Right ventricle myocardium superior (tissue), 1 donor: ENCODE measurements around the gene SENP8. TPM values are rescaled to one million over a fixed set of nuclear protein-coding genes. Genes with fewer than 3 reads are reported as not detected.
"Not testable (repeated sequence)": the region's sequence is repeated elsewhere in the genome, so short reads cannot be mapped to it uniquely, and the experiment has no call there.

Experiments
- ATAC-seq: fragments of 200-7000 bp; cut with Tn5 transposase; one replicate; pipeline ENCODE4 v1.9.1; 2020; ENCODE audit warnings: mild to moderate bottlenecking; ENCODE audit not compliant: poor library complexity
- DNase-seq: peaks from one replicate; pipeline ENCODE4 v3.0.0-alpha.2; 2020
- intact Hi-C: fragments of 100-400 bp; cut with DNase I; formaldehyde crosslinking; loops from one replicate; pipeline ENCODE4 v1.11.2; 2022
- long read RNA-seq: library from polyadenylated mRNA; unstranded; transcript quantifications from one replicate; pipeline ENCODE4 v2.0.0, GENCODE V29; 2021
- total RNA-seq: library from RNA; stranded (reverse); fragmentation: NEBNext Ultra II Directional; extraction: Animal tissue kit (Norgen Biotek cat#: 25700); gene quantifications from one replicate; pipeline ENCODE4 v1.2.1, GENCODE V29; 2021
- donor health status: DM: no; HTN: yes; CAD: no; lungs with severe emphysema.

The SENP8 gene
- total RNA-seq, result 6.3 TPM
- long read RNA-seq, full-length matches to known transcripts, result 12 of 12 reads
- long read RNA-seq, partial matches to known transcripts, result 0 of 12 reads
- long read RNA-seq, other reads (novel, unspliced or antisense), result 0 of 12 reads

- intact Hi-C loops, result no loop called here
- peak; percentile 93 for ATAC-seq
These were observed at the start of gene SENP8, which contains the start of gene MYO9A for GRCh38 chr15:72118017-72118978. SENP8 (plus strand) TSS chr15:72118403; CDS start chr15:72139624, 21,221 bp downstream. MYO9A (minus strand) TSS chr15:72118150; CDS start chr15:72046563, 71,587 bp downstream.

GRCh38 chr15:72068856-72069255 lies 49.3 kb upstream of the SENP8 start:
- intact Hi-C loops, result no loop called here
- DNase-seq, result no peak
- no peak for ATAC-seq

More at GRCh38 chr15:72118017-72118978, at the start of gene SENP8, which contains the start of gene MYO9A:
- DNase-seq, result peak; percentile 98

GRCh38 chr15:72070817-72071447 lies 47.3 kb upstream of the SENP8 start:
- DNase-seq, result no peak
- intact Hi-C loops, result no loop called here
- no peak for ATAC-seq

- intact Hi-C loops, ATAC-seq, DNase-seq: not testable (repeated sequence)
These were observed 46.8 kb upstream of the SENP8 start for GRCh38 chr15:72071448-72071825.

- DNase-seq (no peak), ATAC-seq (no peak)
- intact Hi-C loops, result no loop called here
These were observed 43.7 kb upstream of the SENP8 start for GRCh38 chr15:72074335-72075060.

GRCh38 chr15:72077950-72078349 lies 40.3 kb upstream of the SENP8 start:
- intact Hi-C loops, result no loop called here
- ATAC-seq (no peak), DNase-seq (no peak)

- ATAC-seq, result no peak
- no peak for DNase-seq
- intact Hi-C loops, result no loop called here
These were observed 39.3 kb upstream of the SENP8 start for GRCh38 chr15:72078887-72079286.

- DNase-seq (no peak), ATAC-seq (no peak)
- intact Hi-C loops, result no loop called here
These were observed 36.0 kb upstream of the SENP8 start for GRCh38 chr15:72082176-72082575.

- ATAC-seq, result peak; percentile 81
- peak; percentile 40 for DNase-seq
- intact Hi-C loops, result no loop called here
These were observed 32.0 kb upstream of the SENP8 start for GRCh38 chr15:72086010-72086697.

GRCh38 chr15:72086920-72087648 lies 31.1 kb upstream of the SENP8 start:
- intact Hi-C loops, result no loop called here
- ATAC-seq, result peak; percentile 45
- no peak for DNase-seq

GRCh38 chr15:72092006-72092405 lies 26.2 kb upstream of the SENP8 start:
- intact Hi-C loops, result no loop called here

GRCh38 chr15:72092691-72093090 lies 25.5 kb upstream of the SENP8 start:
- intact Hi-C loops, result no loop called here
- DNase-seq (no peak), ATAC-seq (no peak)

More at GRCh38 chr15:72092006-72092405, 26.2 kb upstream of the SENP8 start:
- no peak for ATAC-seq
- no peak for DNase-seq

GRCh38 chr15:72096796-72097195 lies 21.4 kb upstream of the SENP8 start:
- intact Hi-C loops, result no loop called here
- ATAC-seq, result no peak

GRCh38 chr15:72098040-72098439 lies 20.2 kb upstream of the SENP8 start:
- intact Hi-C loops, result no loop called here
- ATAC-seq (no peak), DNase-seq (no peak)

More at GRCh38 chr15:72096796-72097195, 21.4 kb upstream of the SENP8 start:
- no peak for DNase-seq

GRCh38 chr15:72099155-72099554 lies 19.0 kb upstream of the SENP8 start:
- ATAC-seq, result no peak
- intact Hi-C loops, result no loop called here
- DNase-seq, result no peak

GRCh38 chr15:72100551-72100950 lies 17.7 kb upstream of the SENP8 start:
- intact Hi-C loops, DNase-seq, ATAC-seq: not testable (repeated sequence)

- ATAC-seq, result no peak
- DNase-seq, result no peak
- intact Hi-C loops, result no loop called here
These were observed 13.1 kb upstream of the SENP8 start for GRCh38 chr15:72105111-72105510.

GRCh38 chr15:72106068-72106467 lies 12.1 kb upstream of the SENP8 start:
- DNase-seq (no peak), ATAC-seq (no peak)
- intact Hi-C loops, result no loop called here
